Medulla oblongata (tissue), 1 donor: ENCODE results near the gene NCL.
"Not testable (repeated sequence)": the region's sequence is repeated elsewhere in the genome, so short reads cannot be mapped to it uniquely, and the experiment has no call there.

Source experiments
- DNase-seq: peaks from one replicate; pipeline ENCODE4 v3.0.0-alpha.2; 2015; ENCODE audit errors: extremely low spot score

The NCL gene

DNA sequence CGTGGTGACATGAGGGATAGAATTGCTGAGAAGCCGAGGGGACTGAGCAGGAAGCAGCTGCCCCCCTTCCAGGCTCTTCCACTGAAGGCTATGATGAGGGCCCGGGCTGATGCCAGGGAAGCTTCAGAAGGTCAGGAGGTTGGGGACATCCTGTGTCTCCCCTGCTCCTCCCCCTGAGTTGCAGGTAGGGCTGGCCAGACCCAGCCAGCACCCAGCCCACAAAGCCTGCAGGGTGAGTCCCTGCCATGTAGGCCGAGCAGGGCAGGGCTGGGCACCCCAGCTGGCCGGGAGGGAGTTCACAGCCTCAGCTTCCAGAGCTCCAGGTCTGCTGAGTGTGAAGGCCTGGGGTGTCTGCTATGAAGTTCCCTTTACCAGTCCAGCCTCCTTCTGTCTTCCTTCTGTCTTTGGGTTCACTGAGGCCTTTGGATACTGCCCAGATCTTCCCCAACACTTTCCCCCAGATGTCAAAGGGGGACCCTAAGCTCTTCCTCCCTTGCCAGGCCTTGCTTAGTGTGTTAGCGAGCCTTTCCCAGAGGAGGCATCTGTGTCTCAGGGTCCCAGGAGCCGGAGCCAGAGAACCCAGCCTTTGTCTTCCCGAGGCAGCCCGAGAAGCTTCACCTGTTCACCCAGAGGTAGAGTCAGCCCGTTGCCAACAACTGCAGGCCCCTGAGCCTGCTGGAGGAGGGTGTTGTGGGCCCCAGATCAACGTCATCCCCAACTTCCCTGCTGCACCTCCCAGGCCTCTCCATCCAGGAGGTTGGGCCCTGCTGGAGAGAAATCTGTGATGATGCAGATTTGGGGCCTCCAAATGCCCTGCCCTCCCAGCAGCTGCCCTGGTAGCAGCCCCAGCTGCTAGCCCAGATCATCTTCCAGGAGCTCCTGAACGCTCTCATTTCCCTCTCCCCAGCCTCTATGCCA lies 3.6 kb upstream of the NCL start:
- no peak for DNase-seq

DNA sequence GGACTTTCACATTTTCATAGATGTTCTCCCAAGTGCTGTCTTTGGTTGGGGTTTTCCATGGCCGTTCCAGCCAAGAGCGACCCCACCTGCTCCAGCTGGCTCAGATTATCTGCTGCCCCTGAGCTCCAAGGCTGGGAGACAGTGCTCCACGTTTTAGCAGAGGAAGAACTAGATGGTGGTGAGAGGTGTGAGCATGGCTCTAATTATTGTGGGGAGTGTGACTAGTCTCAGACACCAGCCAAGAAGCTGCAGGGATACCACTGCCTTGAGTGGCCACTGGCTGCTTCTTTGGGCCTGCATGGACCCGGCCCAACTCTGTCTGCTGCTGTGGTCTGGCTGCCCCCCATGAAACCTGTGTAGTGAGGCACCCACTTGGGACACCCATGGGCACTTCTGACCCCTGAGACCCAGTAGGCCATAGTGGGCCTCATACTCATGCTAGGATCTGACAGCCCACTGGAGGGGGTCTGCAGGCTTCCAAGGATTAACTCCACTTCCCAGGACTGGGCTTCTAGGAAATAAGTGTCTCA lies 2.8 kb upstream of the NCL start:
- no peak for DNase-seq

GRCh38 chr2:231464576-231465540 lies 574 bp upstream of the NCL start:
- peak; percentile 98 for DNase-seq

GRCh38 chr2:231462729-231463465 lies 1.4 kb downstream of the NCL start:
- no peak for DNase-seq

DNA sequence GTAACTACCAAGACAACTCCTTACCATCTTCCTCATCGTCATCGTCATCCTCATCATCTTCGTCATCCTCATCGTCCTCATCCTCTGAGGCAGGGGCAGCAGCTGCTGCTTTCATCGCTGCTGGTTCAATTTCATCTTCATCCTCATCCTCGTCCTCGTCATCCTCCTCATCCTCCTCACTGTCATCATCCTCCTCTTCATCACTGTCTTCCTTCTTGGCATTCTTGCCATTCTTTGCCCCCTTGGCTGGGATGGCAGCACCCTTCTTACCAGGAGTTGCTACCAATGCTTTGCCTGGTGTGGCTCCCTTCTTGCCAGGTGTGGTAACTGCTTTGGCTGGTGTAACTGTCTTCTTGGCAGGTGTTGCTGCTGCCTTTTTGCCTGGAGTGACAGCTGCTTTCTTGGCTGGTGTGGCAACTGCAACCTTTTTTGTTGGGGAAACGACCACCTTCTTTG lies 2.7 kb downstream of the NCL start:
- no peak for DNase-seq

GRCh38 chr2:231460841-231461240 lies 3.4 kb downstream of the NCL start:
- DNase-seq: not testable (repeated sequence)

GRCh38 chr2:231460073-231460835 lies 4.0 kb downstream of the NCL start:
- DNase-seq: no peak

GRCh38 chr2:231458368-231458767 lies 5.9 kb downstream of the NCL start:
- no peak for DNase-seq

DNA sequence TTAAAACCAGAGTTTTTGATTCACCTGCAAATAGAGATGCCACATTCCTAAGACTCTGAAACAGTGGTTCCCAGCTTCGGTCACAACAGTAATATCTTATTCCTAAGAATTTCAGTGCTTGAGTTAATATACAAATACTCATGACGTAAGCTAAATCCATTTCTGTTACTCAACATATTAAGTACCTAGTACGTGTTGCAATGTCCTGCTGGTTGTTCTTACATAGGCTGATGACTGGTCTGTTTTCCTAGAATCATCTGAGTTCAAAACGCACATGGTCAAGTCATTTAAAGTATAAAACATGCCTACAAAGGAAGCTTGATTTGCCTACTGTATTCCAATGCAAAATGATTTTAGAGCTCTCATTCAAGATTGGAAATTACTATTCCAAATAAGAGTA lies 7.2 kb downstream of the NCL start:
- no peak for DNase-seq

GRCh38 chr2:231456295-231457004 lies 7.8 kb downstream of the NCL start:
- no peak for DNase-seq

DNA sequence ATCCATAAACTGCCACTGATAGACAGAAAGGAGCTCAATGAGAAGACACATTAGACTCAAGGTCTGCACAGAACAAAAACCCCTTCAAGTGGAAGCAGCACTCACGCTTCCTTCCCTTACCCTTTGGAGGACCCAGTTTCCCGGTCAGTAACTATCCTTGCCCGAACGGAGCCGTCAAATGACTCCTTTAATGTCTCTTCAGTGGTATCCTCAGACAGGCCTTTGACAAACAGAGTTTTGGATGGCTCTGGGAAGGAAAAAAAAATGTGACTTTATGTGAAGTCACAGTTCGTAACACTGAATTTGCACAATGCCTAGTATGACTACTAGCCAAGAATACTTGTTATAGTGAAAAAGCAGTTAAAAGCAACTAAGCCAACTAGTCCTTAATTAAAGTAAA lies 8.4 kb downstream of the NCL start:
- DNase-seq: no peak

DNA sequence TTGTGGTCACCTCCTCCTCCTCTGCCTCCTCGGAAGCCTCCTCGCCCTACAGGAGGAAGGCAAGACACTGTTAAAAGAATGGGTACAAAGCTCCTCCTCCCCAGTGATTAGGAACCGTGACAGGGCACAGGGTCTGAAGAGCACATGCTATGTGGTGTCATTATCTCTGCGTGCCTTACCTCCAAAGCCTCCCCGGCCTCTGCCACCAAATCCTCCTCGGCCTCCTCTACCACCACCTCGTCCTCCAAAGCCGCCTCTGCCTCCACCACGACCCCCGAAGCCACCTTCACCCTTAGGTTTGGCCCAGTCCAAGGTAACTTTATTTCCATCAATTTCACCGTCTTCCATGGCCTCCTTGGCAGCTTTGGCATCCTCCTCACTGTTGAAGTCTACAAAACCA lies 9.1 kb downstream of the NCL start:
- DNase-seq: no peak

- DNase-seq: no peak
Measured at GRCh38 chr2:231454361-231454791, 9.9 kb downstream of the NCL start.

- DNase-seq: no peak
Measured at GRCh38 chr2:231452799-231453508, 11.3 kb downstream of the NCL start.

DNA sequence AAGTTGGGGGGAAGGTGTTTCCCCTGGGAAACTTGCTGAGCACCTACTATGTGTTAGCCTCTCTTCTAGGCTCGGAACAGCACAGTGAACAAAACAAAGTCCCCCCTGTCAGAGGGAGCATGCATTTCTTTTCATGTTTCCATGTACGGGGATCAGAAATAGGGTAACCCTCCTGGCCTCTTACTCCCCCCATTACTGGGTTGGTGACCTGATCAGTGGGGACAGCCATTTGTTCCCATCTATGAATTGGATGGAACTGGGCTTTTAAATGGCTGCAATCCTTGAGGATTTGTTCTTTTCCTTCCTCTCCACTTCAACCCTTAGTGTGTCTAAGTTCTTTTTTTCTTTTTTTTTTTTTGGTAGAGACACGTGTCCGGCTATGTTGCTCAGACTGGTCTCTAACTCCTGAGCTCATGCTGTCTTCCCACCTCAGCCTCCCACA lies 13.7 kb downstream of the NCL start:
- DNase-seq: no peak

DNA sequence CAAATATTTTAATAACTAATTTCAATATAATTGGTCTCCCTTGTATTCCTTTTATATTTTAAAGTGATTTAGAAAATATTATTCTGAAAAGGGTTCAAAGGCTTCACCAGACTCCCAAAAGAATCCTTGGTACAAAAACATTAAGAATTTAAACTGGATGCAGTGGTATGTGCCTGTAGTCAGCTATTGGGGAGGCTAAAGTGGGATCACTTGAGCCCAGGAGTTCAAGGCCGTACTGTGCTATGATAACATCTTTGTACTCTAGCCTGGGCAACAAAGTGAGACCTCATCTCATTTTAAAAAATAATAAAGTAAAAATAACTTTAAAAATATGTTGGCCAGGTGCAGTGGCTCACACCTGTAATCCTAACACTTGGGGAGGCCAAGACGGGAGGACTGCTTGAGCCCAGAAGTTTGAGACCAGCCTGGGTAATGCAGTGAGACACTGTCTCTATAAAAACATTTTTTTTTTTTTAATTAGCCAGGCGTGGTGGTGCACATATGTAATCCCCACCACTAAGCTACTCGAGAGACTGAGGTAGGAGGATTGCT lies 14.7 kb downstream of the NCL start:
- no peak for DNase-seq

- DNase-seq: no peak
Measured at GRCh38 chr2:231436957-231437356, 27.3 kb downstream of the NCL start.

DNA sequence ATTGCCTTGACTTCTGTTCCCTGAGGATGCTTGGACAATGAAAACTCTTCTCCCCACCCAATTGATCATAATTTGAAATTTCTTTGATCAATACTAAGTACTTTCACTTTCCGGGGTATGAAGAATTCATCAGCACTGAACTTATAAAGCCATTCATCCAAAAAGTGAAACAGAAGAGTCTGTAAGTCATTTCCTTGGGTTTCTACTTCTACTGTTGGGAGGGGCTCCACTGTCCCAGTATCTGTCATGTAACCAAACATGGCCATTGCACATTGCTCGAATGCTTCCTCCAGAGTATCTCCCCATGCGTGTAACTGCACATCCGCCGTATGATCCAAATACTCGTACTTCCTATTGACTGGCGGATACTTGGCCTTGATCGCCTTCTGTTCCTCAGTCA lies 30.3 kb downstream of the NCL start:
- no peak for DNase-seq

DNA sequence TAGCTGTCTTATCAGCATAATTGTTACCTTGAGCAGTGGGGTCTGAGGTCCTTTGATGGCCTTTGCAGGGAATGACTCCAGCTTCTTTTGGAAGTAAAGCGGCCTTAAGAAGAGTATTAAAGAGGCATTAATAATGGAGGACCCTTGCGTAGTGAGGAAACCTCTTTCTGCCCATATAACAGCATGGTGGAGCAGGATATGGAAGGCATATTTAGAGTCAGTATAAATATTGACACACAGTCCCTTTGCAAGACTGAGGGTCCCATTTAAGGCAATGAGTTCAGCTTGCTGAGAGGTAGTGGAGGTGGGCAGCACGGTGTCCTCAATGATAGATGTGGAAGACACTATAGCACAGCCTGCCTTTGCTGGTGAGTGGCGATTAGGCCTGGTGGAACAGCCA lies 32.7 kb downstream of the NCL start:
- no peak for DNase-seq
